DMS153 (cell line): Measurements from ENCODE around the gene ATP10A.

Experiments used
- DNase-seq: peaks from one replicate; lab custom pipeline; 2025; lab: John Stamatoyannopoulos, UW

The ATP10A gene, protein sequence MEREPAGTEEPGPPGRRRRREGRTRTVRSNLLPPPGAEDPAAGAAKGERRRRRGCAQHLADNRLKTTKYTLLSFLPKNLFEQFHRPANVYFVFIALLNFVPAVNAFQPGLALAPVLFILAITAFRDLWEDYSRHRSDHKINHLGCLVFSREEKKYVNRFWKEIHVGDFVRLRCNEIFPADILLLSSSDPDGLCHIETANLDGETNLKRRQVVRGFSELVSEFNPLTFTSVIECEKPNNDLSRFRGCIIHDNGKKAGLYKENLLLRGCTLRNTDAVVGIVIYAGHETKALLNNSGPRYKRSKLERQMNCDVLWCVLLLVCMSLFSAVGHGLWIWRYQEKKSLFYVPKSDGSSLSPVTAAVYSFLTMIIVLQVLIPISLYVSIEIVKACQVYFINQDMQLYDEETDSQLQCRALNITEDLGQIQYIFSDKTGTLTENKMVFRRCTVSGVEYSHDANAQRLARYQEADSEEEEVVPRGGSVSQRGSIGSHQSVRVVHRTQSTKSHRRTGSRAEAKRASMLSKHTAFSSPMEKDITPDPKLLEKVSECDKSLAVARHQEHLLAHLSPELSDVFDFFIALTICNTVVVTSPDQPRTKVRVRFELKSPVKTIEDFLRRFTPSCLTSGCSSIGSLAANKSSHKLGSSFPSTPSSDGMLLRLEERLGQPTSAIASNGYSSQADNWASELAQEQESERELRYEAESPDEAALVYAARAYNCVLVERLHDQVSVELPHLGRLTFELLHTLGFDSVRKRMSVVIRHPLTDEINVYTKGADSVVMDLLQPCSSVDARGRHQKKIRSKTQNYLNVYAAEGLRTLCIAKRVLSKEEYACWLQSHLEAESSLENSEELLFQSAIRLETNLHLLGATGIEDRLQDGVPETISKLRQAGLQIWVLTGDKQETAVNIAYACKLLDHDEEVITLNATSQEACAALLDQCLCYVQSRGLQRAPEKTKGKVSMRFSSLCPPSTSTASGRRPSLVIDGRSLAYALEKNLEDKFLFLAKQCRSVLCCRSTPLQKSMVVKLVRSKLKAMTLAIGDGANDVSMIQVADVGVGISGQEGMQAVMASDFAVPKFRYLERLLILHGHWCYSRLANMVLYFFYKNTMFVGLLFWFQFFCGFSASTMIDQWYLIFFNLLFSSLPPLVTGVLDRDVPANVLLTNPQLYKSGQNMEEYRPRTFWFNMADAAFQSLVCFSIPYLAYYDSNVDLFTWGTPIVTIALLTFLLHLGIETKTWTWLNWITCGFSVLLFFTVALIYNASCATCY (N-terminal part only)

DNA sequence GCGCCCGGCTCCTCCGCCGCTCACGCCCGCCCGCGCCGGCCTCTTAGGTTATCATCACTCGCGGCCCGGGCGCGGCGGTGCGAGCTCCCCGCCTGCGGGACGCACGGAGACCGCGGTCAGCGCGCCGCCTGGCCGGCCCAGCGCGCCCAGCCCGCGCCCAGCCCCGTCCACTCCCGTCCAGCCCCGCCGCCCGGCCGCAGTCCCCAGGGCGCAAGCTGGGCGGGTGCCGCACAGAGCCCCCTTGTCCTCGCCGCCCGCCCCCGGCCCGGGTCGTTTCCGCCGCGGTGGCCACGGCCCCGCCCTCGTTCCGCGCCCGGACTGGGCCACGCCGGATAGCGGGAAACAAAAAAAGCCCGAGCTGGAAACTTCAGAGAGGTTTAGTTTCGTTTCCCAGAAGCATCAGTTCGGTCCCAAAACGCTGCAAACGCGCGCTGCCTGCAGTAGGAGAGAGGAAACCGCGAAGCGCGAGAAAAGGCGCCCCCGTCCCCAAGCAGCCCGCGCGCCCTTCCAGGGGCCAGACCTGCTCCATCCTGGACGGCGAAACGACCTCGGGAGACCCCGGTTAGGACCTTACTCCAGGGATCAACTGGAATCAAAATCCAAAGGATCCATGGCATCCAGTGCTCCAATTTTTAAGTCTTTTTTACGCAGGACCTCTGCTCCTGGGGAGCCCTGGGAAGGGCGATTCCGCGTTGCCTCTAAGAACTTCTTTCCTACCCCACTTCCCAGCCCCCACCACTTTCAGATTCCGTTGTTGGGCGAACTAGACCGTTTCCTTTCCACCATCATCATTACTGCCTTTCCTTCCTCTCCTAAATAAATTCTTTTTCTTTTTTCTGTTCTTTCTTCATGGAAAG, at the start of gene ATP10A:
Gene ATP10A (minus strand): TSS at position 217 of the 857 bp plus-strand sequence. CDS start 231 bp downstream, outside the sequence.
- DNase-seq, result no peak

DNA sequence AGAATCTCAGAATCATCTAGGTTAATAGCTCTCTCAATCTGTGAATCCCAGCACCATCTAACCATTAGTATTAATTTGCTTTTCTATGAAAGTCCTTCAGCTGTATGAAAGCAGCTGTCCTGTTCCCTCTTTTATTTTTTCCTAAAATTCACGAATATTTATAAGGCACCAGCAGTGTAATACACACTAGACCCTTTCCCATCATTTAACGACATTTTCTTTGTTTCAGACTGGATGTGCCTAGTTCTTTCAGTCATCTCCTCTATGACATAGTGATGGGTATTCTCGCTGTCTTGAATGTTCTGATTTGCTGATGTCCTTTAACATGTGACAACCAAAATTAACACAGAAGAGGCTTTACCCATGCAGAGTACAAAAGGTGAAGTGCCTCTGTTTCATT, 48.9 kb upstream of the ATP10A start:
- no peak for DNase-seq

DNA sequence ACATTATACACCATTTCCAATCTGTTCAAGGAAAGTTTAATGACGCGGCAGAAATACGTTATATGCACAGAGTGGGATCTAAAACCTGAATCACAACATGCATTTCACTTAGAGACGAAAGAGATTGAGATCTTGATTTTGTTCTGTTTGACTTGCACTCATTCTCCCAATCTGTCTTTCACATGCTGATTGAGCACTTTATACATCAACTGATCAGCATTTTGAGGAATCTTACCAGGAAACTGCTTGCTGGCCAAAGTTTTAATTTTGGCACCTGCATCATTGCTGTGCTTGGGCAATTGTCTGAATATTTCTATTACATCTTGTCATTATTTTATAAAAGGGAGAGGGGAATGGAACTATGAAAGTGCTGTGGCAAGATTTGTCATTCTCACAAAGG, 47.7 kb upstream of the ATP10A start:
- no peak for DNase-seq

DNA sequence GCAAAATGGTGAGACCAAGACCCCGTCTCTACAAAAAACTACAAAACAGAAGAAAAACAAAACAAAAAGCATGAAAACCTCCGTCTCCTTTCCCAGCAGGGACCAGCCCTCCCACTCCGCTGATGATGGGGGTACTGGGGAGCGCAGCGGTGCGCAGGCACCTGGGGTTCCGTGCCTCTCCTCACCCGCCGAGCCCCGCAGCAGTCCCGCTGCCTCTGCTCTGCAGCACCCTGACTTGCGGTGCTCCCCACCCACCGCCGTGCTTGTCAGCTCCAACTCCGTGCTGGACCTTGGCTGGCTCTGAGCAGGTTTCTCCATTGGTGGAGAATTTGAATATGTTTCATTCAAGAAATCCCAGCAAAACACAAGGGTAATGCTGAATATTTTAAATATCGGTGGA, 46.7 kb upstream of the ATP10A start:
- no peak for DNase-seq

DNA sequence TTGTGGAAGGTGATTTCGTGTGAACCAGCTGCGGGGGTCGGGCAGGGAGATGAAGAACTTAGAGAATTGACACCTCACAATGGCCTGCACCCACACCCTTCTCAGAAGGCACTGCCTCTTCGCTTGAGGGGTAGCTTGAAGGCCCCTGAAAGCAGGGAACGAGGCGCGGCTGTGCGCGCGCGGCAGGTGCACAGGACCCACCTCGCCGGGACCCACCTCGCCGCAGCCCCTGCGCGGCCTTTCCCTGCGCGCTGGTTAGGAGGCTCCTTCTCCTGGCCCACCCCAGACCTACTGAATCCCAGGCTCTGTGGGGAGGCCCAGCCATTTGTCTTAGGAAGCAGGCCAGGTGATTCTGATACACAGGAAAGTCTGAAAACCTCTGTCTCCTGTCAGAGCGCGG, 46.2 kb upstream of the ATP10A start:
- DNase-seq, result no peak

DNA sequence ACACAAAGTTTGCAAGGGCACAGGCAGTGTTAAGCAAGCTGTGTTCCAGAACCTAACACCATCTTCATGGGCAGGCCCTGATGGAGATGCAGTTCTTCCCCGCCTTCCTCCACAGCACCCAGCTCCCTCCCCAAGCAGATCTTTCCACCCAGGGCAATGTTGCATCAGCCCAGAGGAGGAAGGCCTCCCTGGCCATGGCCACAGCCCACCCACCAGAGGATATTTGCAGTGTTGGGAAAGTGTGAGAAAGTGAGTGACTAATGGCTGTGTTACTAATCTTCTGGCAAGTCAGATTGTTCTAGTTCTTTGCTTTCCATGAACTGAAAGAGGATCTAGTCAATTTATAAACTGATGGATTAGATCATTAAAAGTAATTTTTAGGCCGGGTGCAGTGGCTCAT, 42.0 kb upstream of the ATP10A start:
- DNase-seq, result no peak

DNA sequence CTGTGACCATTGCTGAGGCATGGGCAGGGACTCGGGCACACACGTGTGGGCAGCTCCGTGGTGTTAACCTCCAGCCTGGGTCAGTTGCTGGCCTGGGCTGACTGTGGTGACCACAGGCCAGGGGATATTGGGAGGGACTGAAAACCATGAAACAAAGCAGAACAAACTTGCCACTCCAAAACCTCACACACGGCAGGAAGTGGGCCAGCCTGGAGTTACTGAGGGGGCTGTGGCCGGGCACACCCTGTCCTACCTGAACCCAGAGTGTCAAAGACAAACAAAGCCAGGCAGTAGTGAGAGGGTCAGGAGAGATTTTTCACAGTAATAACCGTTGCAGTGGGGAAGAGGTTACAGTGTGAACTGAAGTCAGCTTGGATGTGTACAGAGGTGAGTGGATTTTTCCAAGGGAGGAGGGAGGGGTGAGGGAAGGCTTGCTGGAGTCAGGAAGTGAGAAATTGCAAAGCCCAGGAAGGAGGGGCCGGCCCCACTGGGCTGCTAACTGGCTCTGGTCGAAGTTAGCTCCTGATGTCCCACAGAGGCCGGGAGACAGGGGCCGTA, 40.0 kb upstream of the ATP10A start:
- DNase-seq, result no peak

DNA sequence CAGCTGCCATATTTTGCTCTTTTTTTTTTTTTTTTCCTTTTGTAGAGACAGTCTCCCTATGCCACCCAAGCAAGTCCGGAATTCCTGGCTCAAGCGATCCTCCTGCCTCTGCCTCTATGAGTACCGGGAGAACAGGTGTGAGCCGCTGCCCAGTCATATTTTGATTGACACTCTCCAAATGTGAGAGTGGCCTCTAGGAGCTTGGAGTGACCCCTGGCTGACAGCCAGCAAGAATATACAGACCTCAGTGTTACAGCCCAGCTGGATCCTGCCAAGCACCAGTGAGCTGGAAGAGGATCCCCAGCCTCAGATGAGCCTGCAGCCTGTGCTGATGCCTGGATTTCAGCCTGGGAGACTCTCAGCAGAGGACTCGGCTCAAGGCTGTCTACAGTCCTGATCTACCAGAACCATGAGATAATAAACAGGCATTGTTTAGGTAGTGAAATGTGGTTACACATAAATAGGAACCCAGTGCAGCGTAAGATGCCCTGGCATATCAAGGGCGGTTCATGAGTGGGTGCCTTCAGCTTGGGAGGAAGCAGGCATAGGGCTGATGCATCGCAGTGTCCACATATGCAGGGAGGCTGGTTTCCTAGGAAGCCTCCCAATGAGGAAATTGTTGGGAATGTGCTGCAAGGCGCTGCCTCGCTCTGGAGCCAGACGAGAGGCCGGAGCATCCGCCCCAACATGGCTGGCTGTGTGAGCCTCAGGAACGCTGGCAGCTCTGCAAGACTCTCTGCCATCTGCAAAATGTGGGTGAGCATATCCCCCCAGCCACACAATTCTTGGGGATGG, 38.9 kb upstream of the ATP10A start:
- no peak for DNase-seq

DNA sequence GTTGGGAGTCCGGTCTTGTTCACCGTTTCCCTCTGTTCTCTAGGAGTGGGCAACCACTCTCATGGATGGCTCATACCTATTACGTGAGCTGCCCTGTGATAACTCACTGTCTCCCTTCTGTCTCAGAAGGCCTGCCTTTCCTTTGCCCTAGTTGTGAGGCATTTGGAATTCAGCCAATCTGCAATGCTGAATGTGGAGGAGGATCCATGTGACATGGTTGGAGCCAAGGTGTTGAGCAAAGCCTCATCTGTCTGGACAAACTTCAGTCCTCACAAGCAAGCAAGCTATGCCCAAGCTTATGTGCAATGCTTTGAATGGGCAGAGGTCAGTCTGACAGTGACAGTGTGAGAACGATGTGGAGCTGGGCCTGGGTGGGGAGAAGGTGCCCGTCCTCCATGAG, 37.8 kb upstream of the ATP10A start:
- DNase-seq, result no peak

DNA sequence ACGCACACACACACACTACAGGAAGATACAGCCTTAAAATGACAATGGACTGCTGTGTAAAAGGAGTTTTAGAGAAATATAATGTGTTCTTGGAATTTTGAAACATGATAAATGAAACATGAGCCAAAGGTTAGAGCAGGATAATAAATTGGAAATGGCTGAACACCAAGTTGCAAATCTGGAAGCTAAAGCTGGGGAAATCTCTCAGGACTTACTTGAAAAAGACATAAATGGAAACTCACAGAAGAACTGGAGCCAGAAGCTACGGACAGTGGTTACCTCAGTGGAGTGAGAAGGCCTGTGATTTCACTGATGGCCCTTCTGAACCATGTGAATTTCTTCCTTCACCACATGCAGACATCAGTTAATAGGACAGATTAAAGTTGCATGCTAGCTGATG, 37.3 kb upstream of the ATP10A start:
- DNase-seq, result no peak

DNA sequence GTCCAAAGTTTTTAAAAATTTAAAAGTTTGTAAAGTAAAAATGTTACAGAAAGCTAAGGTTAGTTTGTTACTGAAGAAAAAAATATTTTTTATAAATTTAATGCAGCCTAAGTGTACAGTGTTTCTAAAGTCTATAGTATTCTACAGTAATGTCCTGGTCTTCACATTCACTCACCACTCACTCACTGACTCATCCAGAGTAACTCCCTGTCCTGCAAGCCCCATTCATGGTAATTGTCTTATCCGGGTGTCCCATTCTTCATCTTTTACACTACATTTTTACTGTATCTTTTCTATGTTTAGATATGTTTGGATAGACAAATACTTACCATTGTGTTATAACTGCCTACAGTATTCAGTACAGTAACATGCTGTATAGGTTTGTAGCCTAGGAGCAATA, 36.7 kb upstream of the ATP10A start:
- DNase-seq, result no peak

DNA sequence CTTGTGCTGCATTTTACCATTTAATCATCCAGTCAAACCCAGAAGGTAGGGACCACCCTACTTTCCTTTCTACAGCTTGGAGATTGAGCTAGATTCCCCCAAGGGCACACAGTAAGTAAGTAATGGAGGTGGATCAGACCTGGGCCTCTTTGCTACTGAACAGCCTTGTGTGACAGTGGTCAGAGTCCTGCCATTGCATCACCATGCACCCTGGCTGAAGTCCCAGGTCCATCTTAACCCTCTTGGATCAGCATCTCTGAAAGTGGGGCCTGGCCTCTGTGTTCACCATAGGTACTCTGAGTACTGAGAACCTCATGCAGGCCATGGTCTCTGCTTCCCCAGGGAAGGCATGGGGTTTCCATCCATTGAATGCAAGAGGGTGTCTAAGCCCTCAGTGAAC, 34.5 kb upstream of the ATP10A start:
- no peak for DNase-seq

DNA sequence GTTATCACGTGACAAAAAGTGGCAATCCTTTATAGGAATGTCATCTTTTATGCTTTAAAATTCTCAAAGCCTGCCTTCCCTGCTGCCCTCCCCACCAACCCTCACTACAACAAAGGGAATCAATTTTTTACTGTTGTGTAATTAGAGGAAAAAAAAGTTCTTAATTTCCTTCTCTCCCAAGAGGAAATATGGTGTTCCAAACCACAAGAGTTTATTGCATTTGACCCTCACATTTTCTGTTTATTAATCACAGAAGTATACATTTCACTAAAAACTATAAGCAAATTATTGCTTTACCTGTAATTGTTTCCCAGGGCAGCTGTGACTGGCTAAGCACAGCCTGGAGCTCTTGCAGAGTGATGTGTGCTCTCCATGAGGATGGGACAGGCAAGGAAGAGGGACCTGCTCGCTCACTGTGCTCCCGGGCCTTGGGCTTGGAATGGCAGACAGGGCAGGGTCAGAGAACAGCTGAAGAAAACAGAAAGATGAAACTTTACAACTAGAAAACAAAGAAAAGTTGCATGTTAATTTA, 31.3 kb upstream of the ATP10A start:
- DNase-seq, result no peak

DNA sequence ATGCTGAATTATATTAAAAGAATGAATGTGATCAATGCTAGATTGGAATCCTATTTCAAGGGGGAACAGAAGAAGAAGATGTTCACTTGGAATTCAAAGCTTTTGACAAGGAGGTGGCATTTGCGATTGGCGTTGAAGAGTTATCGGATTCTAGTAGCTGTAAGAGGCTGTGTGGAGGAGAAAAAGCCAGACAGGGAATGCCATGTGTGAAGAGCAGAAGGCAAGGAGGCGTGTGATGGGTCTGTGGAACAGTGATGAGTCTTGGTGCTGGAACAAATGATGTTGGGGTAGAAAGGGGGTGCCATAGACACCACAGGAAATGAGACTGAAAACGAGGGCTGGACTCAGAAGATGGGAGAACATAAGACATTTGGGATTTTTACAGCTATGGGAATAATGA, 30.5 kb upstream of the ATP10A start:
- DNase-seq, result no peak

DNA sequence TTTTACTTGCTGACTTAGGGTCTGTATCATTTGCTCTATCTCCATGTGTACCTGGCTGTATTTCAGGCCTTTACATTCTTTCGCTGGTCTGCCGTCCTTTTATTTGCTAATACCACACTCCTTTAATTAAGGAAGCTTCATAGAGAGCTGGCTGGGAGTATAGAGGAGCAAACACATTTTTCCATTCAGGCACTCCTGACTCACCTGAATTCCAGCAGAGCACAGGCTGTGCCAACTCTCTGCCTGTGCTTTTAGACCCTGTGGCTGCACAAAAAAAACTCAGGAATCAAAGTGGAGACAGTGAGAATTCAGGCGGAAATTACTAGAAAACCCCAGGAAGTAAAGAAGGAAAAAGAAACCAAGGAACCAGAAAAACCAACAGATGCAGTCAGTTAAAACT, 29.0 kb upstream of the ATP10A start:
- no peak for DNase-seq

DNA sequence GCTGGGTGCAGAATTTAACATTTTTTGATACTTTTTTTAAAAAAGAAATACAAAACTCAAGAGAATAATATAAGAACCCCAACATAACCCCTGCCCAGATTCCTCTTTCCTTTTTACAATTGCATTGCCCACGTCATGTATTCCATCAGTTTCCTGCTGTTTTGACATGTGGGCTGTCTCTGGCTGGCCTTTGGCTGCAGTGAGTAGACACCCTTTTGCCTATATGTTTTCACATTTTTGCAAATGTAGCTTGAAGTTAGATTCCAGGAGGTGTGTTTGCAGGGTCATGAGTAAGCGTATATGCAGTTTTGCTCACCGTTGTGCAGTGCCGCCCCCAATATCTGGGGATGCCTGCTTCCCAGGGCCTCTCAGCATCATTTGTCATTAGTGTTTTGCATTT, 28.0 kb upstream of the ATP10A start:
- DNase-seq, result no peak

DNA sequence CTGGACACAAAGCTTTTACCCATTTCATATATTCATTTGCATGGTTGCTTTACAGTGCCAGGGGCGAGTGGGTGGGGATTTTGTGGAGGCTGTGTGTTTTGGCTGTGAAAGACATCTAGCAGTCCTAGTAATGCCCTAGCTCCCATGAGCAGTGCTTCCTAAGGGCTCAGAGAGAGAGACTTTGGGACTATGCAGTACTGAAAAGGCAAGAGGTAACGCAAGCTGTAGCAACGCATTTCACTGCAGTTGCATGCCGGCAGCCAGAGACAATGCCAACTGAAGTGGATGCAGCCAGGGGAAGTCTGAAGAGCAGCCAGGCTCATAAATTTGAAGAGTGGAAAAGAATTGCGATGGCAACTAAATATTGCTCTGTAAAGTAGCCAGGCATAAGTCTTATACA, 27.4 kb upstream of the ATP10A start:
- DNase-seq, result no peak

DNA sequence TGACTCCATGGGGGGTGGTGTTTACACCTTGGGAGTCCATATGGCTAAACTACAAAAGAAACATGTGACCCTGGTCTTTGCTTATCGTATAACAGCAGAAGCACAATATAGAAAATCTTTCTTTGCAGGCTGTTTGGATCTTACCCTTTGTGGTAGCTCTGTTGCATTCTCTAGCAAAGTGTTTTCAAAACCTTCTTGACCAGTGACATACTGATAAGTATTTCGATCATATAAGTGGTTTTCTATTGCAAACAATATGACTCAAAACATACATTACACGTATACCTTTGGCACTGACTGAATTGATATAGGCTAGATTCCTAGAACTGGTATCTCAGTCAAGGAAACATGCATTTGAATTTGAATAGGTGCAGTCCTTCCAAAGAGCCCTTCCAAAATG, 24.7 kb upstream of the ATP10A start:
- DNase-seq, result no peak

DNA sequence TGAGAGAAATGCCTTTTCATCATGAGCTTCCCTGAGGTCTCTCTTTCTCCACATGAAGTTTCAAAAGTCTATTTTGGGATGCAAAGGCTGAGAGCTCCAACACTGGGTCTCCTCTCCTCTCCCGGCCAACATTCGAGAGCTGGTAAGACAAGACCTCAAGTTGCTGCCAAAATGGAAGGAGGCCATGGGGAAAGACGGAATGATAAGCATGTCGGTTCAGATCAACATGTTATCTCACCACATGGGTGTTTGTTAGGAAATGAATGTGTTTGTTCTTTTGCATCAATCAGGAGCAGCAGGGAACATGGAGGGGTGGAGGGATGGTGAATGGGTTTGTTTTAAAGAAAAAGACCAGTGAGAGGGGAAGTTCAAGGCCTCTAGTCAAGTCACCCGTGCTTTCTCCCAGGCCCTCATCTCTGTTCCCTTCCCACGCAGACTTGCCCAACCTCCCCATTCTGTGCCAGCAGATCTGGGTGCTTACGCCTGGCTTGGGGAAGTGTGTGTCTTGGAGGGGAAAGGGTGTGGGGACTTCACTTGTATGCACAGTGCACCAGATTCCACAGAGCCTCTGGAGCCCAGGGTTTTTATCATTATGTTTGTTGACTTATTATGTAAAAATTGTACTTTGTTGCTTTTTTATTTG, 23.5 kb upstream of the ATP10A start:
- DNase-seq, result no peak

DNA sequence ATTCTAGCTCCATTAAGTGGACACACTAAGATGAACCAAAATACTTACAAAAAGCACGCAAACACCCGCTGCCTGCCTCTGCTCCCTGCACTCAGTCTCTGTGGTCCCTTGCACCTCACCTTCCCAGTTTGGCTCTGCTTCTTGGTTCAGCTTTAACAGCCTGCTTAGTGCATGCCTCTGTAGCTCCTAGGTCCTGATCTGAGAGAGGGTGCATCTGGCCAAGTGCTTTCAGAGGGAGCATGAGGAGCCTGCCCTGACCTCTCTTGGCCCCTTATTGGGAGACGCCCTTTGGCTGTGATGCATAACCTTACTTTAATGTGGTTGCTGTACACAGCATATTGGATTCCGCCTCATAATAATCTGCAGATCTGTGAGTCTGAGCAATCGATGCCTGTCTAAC, 21.2 kb upstream of the ATP10A start:
- DNase-seq, result no peak
